HTERT RPE-1 (cell line): ENCODE measurements around the gene PBRM1.

Experiments used
- in situ Hi-C: fragments of 300-500 bp; cut with MboI; formaldehyde crosslinking; loops from 4 replicates; pipeline ENCODE4 v1.14.3; 2020; ENCODE audit warnings: low sequenced_read_pairs

Gene PBRM1

DNA sequence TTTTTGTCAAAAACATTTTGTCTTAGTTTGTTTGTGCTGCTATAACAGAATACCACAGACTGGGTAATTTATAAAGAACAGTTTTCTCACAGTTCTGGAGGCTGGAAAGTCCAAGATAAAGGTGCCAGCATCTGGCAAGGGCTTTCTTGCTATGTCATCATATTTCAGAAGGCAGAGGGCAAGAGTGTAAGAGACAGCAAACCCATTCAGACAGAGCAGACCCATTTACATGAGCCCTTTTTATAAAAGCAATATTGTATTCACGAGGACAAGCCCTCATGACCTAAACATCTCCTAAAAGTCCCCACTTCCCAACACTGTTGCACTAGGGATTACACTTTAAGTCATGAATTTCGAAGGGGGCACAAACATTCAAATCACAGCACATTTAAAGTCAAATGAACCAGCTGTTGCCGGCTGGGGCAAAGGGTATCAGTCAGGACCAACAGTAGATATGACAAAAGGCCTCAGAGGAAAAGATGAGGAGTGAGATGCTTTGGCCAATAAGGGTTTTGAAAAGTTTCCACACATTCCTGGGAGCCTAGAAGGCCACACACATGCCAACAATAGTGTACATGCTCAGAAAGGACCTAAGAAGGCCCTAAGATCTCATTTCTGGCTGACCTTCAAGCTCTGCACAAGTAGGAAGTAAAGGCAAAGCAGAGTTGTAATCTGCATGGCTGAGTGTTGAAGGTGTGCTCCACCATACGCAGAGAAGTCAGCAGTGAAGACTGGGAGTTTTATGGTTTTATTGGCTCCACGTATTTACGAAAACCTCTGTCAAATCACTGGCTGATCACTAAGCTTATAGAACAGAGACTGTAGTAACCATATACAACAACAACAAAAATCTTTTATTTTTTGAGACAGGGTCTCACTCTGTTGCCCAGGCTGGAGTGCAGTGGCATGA is 111.4 kb downstream of the PBRM1 start:
- in situ Hi-C loops, result no loop called here

DNA sequence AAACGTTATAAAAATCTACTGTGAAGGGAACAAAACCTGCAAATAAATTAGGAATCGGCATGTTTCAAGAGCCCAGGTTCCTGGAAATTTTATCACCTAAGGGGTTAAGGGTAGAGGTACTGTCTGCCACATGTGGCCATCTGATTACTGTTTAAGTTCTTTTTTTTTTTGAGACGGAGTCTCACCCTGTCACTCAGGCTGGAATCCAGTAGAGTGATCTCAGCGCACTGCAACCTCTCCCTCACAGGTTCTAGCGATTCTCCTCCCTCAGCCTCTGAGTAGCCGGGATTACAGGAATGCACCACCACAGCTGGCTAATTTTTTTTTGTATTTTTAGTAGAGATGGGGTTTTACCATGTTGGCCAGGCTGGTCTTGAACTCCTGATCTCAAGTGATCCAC is 113.5 kb downstream of the PBRM1 start:
- in situ Hi-C loops, result no loop called here

DNA sequence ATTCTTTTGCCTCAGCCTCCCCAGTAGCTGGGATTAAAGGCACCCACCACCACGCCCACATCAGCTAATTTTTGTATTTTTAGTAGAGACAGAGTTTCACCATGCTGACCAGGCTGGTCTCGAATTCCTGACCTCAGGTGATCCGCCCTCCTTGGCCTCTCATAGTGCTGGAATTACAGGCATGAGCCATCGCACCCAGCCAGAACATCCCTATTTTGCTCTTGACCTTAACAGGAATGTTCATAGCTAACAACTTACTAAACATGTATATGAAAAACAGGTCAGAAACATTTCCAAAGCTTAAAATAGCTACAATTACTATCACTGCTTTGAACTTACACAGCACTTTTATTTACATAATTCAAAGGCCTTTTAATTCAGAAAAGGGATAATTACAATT is 115.6 kb downstream of the PBRM1 start:
- in situ Hi-C loops, result no loop called here

DNA sequence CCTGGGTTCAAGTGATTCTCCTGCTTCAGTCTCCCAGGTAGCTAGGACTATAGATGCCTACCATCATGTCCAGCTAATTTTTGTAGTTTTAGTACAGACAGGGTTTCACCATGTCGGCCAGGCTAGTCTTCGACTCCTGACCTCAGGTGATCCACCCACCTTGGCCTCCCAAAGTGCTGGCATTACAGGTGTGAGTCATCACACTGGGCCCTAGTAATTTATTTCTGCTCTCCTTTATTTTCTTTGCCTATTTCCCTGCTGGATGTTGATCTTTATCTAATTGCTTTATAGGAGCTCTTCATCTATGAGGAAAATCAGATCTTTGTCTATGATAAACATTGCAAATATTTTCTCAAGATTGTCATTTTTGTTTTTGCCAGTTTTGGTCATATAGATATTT is 117.6 kb downstream of the PBRM1 start:
- in situ Hi-C loops, result no loop called here

DNA sequence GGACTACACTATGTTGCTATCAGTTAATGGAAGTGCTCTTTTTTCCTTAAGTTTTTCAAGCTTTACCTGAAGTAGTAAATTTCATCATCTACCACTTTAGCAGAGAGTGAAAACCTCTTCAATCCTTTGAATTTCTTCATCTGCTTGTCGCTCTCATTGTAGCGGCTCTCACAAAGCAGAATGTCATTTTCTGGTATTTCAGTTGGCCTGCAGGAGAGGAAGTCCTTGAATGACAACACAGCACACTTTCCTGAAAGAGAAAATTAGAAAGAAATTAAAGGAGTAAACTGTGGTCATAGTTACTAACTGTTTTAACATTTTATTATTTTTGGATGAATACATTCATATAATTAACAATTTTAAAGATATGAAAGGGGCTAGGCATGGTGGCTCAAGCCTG is 121.7 kb downstream of the PBRM1 start:
- in situ Hi-C loops, result no loop called here

DNA sequence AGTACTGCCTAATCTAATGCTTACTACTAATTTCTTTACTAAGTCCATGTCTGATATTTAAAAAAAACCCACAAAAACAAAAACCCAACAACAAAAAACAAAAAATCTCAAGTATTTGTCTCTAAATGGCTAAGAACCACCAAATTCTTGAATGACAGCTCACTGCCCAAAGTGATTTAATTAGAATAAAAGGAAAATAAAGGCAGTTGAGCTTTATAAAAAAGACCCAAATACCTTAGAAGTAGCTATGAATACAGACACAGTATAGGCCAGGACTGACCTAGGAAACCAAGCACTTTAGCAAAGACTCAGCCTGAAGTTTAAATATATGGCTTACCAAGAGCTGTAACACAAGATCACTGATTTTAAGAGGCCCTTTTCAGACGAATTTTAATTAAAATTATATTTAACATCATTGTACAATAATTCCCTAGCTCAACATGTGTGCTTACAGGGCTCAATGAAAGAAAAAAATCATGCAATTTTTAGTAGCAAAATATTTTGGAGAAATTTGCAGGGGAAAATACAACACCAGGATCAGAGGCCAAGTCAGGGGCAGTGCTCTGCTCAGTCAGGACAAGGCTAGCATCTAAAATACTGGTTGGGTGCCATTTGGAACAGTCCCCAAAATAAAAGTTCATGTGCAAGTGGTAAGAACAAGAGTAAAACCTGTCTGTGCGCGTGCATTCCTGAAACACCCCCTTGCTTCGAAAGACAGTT is 124.5 kb downstream of the PBRM1 start:
- in situ Hi-C loops, result no loop called here

DNA sequence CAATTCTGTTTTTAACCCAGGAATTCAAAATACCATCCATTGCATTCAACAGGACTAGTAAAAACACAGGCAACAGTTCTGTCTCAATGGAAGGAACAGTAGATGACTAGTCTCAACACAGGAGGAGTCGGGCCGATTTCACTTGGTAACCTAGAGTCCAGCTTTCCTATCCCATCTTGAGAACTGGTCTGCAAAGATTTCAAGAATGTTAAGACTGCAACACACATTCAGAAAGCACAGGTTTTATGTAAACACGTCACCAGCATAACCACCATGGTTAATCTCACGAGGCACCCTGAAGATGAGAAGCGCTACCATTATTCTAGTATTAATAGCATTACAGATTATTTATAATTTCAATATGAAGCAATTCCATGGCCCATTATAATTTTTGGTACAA is 127.3 kb downstream of the PBRM1 start:
- in situ Hi-C loops, result no loop called here

DNA sequence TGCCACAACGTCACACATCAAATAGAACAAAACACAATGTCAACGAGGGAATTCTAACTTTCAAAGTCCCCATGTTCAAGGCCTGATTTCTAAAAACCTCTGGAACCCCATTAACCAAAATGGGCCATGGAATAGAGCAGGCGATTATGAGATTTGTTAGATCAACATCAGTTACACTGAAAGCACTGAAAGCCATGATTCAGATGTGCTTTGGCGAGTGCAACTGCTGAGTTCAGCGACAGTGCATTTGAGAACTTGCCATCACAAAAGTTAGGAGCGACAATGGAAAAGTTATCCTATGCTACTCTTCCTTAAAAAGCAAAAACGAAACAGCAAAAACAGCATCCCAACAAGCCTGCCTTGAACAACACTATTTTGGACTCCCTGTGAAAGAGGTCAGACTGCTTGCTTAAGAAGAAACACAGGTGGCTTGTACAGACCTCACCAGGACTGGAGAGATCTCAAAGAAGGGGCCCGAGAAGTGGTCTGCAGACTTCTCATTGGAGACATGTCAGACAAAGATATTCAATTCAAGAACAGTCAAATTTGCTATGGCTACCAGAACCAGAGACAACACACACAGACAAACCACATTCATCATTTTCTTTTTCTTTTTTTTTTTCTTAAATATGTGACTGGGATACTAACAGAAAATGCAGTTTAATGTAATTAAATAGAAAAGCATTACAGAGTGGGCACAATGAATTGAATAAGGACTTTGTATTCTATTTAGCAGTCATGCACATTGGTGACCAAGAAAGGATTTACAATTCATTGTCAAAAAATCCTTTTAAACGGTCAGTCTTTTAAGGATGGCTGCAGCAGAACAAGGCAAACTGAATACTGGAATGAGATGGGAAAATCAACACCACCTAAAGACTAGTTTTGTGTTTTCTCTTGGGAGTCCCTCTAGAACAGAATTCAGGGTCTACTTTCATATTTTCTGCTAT is 128.4 kb downstream of the PBRM1 start:
- in situ Hi-C loops, result no loop called here

DNA sequence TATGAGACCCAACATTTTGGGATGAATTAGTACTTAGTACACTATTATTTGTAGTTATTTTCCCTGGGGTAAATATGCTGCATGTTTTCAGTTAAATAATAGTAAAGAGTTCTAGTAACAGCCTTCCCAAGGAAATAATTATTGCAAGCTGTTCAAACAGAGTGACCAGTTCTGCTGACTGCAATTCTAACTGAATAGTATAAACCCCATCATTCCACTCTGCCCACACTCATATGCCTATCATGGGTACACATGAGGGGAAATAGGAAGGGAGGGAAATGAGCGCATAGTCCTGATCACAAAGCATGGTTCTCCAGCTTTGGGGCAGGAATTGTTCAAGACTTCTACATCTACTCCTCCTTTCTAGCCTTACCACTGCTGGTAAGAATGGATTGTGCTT is 130.7 kb downstream of the PBRM1 start:
- in situ Hi-C loops, result no loop called here

DNA sequence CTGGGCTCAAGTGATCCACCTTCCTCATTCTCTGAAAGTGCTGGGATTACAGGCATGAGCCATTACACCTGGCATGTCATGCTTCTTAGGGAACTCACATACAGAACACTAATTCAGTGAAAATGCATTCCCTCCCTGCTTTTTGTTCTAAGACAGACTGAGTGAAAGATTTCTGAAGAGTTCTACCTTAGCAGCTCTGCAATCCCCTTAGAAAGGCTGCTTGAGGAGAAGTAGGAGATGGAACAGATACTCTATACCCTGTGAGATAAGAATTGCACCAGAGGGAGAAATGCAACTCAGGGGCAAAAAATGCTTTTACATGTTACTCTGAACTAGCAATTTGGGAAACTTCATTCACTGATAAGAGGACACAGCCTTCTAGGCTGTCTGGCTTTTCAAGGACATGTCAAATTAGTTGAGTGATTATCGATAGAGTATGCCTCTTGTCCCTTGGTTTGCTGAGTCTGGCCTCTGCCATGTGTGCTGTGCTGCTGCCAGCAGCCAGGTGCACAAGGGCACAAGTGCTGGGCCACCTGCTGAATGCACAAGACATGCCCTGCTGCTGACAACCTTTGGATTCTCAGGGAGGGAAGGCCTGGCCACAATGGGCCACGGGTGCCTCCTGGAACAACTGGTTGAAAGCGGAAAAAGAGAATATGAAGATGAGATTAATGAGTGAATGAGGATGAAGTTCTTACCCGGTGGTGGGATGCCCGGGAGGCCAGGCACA is 131.5 kb downstream of the PBRM1 start:
- in situ Hi-C loops, result no loop called here

DNA sequence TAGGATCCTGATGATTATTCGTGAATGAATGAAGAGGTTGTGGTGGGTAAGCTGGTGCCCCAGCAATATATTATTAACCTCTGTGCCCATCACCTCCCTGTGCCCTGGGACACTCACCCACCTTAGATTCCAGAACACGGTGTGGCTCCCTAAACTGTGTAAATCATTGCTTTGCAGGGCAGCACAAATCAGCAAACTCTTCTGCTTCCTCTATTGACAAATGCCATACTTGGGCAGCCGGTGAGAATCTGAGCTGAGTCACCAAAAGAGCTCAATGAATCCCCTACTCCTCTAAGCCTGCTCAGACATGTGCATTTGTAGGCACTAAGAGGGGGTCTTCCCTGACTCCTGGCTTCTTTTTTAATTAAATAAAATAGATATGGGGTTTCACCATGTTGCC is 133.6 kb downstream of the PBRM1 start:
- in situ Hi-C loops, result no loop called here

DNA sequence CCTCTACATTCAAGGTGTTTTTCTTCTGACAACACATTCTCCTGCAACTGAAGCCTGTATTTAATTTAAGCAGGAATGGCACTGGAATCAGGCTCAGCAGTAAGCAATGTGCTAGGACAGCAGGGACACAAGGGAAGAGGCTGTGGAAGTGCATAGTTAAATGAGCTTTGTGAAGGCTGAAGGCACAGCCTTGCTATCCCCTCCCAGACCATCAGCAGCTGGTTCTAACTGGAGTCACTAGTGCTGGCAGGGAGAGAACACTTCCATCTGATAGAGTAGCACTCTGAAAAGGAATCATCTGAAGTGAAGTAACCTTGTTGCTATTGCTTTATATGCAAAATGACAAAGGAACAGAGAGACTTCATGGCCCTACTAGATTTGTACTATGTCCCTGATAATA is 134.6 kb downstream of the PBRM1 start:
- in situ Hi-C loops, result no loop called here

DNA sequence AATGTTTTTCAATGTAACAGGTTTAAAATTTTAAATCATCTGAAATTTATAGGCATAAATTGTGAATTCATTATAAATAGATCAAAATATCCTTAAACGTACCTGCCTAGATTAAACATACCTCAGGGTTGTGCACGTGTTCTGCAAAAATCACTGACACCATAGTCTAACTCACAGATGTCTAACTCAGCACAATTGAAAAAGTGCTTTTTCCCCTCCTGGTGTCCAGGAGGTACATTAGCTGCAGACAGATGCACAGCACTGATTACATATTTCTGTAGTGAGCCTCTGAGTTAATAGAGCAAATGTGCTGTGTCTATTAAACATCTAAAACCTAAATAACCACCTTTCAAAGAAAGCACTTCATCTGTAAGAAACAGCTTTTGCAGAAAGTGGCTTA is 138.6 kb downstream of the PBRM1 start:
- in situ Hi-C loops, result no loop called here

DNA sequence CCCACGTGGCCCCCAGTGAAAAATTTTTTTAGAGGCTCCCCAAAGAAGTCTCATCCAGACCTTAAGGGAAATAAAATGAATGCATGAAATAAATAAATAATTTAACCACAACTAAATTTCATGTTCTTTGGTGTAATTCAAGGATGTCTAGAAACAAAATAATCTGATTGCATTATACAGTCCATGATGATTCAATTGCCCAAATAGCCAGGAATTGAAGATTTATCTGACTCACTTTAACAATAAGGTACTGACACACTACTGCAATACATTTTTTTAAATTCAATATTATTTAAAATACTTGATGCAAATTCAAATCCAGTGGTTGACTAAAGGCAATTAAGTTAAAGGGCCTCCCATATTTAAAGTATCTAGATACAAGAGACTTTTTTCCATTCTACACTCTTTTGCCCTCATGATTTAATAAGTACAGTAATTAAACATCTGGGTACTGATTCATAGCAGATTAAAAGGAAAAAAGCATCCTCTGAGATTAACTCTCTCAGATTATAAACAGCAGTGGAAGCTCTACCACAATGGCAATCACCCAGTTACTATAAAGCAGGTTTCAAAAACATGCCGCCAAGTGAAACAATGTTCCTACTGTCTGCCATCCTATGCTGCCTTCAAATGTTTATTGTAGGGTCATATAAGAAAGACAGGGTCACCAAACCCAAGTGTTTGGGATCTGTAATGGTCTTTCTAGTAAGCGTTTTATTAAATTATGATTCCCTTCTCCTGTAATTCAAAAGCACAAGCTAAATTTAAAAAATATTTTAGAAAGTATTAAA is 139.4 kb downstream of the PBRM1 start:
- in situ Hi-C loops, result no loop called here

DNA sequence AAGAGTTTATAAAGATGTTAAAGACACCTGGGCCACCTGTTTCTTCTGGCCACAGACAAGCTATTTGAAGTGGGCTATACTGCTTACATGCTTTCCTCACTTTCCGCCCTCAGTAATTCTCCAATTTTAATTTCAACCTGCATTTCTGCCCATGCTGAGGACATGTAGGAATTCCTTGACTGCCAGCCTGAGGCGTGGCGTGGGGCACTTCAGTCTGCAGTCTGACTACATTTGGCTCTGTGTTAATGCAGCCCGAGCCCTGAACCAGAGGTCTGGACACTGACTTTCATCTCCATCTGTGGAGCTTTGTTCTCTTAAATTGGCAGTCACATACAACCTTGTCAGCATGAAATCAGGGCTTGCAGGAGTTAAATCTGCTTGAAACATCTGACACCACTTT is 140.8 kb downstream of the PBRM1 start:
- in situ Hi-C loops, result no loop called here

DNA sequence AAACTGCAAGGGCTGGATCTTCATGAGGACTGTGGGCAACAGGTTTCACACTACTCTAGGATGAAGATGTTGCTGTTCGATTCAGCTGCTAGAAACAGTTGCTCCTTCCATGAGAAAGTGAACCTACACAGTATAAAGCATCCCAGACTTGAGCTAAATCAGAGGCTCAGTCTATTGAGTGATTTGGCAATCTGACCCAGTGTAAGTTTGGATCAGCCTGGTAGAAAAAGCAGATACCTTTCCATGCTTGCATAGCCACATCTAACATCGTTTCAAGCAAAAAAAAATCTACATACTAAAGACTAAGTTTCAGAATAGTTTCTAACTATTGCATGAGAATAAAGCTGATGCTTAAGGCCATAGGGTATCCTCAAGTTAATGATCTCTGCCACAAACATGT is 144.7 kb downstream of the PBRM1 start:
- in situ Hi-C loops, result no loop called here

DNA sequence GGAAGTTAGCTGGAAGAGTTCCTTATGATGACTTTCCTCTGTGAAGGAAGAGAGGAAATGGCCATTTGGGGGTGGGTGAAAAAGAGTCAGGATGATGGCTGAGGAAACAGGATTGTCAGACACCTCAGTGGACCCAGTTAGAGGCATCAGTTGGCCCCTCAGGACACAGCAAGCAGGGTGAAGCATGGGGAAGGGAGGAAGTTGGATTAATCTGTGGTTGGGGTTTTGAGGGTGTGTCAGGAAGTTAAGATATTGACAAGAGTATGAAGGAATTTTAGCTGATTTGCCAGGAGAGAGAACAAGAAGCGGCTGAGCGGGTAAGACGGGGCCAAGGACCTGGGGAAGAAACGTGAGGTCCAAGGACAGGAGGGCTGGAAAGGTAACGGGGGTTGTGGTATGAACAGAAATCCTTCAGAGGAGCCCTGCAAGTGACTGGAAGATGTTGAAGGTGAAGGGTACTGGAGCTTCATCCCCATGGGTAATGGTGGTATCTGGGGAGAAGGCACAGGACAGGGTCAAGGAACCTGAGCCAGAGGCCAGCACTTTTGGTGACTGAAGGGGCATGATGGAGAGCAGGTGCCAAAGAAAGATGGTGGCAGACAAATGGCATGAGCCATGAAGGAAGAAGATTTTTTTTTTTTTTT is 146.6 kb downstream of the PBRM1 start:
- in situ Hi-C loops, result no loop called here

DNA sequence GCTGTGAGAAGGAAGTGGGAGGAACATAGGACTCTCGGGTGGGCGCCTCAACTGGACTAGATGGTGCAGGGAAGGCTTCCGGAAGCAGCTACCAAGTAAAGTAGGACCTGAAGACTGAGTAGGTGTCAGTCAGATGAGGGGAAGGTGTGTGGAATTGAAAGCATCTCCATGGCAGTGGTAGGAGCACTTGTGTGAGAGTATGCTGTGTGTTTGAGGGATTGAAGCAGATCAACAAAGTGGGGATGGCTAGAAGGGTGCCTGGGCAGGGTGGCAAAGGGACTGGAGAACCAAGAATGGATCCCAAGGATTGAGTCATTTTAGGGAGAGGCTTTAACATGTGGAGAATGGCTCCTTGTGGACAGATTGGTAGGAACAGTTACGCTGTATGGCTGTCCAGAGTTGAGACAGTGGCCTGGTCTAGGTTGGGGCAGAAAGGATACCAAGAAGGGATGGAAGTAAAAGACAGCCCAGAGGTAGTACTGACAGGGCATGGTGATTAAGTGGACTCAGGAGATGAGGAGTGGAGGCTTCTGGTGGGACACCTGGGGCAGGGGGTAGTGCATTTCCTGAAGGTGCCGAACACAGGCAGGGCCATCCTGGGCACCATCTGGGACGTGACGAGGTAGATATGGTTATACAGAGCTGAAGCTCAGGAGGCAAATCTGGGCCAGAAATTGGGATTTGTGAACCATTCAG is 147.8 kb downstream of the PBRM1 start:
- in situ Hi-C loops, result no loop called here

DNA sequence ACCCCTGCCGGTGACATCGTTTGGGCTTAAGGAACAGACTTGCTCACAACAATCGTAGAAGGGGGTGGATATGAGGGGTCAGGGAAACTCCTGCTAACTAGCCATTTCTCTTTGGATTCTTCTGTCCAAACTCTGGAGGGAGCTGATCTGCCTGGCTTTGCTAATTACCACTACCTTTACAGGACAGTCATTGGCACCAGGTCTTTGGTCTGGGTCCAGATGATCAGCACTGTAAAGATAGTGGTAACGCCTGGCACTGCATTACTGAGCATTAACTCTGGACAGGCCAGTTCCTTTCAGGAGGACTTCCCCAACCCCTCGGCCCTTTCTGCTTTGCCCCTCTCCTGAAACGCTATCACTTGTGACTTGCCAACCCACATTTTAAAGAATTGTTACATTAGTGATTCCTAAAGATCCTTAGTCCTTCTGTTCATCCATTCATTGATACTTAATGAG is 148.5 kb downstream of the PBRM1 start:
- in situ Hi-C loops, result no loop called here
